Stimulated activated CD4-positive, alpha-beta T cell treated with anti-CD3 and anti-CD28 coated beads, Interleukin-12 subunit alpha, Interleukin-12 subunit beta, amount 100 ng/mL, for 4 hours (primary cell): ENCODE measurements around the gene CFAP77.

Experiments used
- DNase-seq: peaks from one replicate; pipeline ENCODE4 v3.0.0-alpha.2; 2020

The CFAP77 gene

GRCh38 chr9:132457504-132458236 is 47.7 kb downstream of the CFAP77 start:
- no peak for DNase-seq

GRCh38 chr9:132458432-132458831 is 48.4 kb downstream of the CFAP77 start:
- DNase-seq: no peak

GRCh38 chr9:132459661-132460060 is 49.6 kb downstream of the CFAP77 start:
- DNase-seq: no peak

GRCh38 chr9:132460240-132460639 is 50.2 kb downstream of the CFAP77 start:
- no peak for DNase-seq

- DNase-seq: no peak
These were observed 51.4 kb downstream of the CFAP77 start for GRCh38 chr9:132461281-132461896.

- no peak for DNase-seq
These were observed 52.0 kb downstream of the CFAP77 start for GRCh38 chr9:132461971-132462370.

DNA sequence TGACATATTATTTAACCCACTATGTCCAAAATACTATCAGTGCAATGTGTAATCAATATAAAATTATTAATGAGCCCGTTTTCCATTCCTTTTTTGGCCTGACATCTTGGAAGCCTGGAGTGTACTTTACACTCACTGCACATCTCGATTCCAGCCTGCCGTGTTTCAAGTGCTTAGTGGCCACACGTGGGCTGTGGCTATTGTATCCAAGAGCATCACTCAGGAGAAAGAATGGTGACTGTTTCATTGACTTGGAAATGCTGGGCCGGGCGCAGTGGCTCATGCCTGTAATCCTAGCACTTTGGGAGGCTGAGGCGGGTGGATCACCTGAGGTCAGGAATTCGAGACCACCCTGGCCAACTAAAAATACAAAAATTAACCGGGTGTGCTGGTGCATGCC is 54.5 kb downstream of the CFAP77 start:
- DNase-seq: no peak

DNA sequence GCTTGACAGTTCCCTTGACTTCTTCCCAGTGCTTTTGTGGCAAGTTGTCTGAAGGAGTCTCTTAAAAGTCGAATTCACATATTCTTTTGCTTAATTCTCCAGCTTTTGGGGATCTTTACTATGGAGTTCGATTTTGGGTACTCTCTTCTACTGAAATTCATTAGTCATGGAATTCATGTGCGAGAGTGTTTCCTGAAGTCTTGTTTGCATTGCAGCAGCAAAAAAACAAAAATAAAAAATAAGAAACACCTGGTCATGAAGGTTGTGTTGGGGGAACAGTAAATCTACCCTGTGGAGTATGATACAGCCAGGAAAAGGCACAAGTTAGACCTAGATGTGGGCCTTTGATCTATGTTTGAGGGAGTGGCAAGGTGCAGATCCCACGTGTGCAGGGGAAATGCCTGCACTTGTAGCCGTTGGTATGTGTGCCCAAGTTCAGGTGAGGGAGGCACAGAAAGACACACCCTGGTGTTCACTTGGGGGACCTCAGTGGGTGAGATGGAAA is 55.2 kb downstream of the CFAP77 start:
- no peak for DNase-seq

GRCh38 chr9:132472199-132472598 is 62.2 kb downstream of the CFAP77 start:
- no peak for DNase-seq

DNA sequence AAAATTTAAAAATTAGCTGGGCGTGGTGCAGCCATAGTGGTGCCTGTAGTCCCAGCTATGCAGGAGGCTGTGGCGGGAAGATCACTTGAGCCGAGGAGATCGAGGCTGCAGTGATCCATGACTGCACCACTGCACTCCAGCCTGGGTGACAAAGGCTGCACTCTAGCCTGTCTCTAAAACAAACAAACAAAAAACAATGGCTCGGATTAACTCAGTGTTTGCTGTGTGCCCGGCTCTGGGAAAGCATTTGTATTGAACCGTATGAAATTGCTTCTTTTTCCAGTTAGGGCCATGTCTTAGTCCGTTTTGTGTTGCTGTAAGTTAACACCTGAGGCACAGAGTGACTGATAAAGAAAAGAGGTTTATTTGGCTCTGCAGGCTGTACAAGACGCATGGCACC is 62.6 kb downstream of the CFAP77 start:
- DNase-seq: no peak

- no peak for DNase-seq
These were observed 64.2 kb downstream of the CFAP77 start for GRCh38 chr9:132474253-132474652.

- no peak for DNase-seq
These were observed 68.5 kb downstream of the CFAP77 start for GRCh38 chr9:132478353-132479050.

DNA sequence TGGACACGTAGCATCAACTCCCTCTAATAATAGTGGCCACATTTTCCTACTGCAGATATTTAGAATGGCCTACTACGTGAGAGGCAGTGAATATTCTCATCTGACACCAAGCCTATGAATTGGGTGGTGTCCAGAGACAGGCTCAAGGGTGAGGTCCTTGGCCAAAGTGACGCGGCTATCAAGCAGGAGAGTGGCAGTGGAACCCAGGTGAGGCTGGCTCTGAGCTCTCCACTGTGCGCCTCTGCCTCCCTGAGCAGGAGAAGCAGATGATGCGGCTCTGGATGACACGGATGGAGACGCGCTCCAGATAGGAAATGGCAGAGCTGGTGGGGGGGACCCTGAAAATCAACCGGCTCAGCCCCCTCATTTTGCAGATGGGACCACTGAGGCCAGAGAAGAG is 69.7 kb downstream of the CFAP77 start:
- no peak for DNase-seq

- no peak for DNase-seq
These were observed 71.2 kb downstream of the CFAP77 start for GRCh38 chr9:132481053-132481849.

- DNase-seq: no peak
These were observed 72.3 kb downstream of the CFAP77 start for GRCh38 chr9:132482196-132482813.

DNA sequence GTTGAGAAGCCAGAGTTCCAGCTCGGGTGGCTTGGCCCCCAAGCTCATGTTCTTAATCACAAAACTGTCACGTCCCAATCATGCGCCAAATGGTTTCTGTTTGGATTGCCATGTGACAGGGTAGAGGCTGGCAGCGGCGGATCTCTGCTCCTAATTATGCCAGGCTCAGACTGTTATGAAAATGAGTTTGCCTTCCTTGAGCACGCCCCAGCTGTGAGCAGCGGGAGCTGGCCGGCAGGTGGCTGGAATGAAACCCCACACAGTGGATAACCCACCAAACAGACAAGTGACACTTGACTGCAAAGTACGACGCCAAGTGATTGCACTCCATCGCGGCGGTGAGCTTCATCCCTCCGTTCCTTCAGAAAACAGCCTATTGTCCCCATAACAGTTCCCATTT is 75.4 kb downstream of the CFAP77 start:
- no peak for DNase-seq

DNA sequence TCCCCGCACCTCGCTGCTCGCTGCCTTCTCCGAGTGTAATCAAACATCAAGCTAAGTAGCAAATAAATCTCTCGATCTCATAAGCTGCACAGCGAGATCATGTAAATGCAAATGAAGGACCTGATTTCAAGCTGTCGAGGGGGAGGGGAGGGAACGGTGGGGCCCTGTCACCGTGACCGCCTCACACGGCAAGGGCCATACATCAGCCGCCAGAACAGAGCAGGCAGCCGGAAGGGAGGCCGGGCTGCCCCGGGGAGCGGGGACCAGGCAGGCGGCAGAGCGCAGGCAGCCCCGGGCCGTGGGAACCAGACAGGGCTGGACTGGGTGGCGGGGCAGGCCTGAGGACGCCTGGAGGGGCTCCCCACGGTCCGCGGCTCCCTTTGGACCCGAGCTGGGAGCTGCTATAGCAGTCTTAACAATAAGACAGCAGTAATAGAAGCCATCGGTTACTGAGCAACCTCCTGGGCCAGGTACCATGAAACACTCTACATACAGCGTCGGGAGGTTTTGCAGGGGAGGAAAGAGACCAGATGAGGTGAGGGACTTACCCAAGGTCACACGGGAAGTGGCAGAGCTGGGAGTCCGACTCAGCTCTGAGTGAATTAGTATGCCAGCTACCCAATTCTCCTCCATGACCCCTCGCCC is 76.8 kb downstream of the CFAP77 start:
- DNase-seq: peak; percentile 13

DNA sequence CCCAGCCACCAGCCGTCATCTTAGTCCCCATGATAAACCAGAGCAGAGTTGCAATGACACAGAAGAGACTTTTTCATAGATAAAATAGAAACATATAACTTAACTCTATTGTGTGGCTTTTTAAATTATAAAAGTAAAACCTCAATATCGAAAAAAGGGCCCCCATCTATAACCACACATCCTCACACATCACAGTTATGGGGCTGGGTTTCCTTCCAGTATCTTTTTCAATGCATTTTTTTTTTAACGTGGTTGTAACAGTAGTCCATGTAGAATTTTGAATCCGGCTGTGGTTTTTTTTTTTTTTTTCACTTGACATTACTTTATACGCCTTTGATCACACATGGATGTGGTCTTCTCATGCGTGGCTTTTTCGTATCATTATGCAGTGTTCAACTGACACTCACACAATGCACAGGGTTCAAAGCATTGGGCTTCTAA is 77.4 kb downstream of the CFAP77 start:
- DNase-seq: no peak

DNA sequence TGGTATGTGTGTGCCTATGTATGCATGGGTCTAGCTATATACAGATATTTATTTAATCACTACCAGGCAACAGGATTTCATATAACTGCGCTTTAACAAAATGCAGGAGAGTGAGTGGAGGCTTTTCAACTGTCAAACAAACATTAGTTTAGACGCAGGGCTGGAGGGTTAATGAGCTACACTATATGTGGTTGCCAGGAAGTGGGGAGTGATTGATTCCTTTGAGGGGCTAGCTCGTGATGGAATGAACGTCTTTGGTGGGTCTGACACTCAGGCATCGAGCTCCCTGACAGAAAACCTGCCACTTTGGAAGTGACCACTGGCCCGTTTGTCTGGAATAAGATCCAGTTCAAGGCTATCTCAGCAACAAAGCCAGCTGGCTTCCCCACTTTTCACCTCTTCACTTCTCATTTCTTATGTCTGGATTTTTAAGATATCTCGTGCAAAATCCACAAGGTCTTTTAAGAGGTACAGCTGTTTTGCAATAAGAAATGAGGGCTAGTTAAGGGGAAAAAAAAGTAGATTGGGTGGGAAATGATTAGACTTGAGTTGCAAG is 78.0 kb downstream of the CFAP77 start:
- no peak for DNase-seq

DNA sequence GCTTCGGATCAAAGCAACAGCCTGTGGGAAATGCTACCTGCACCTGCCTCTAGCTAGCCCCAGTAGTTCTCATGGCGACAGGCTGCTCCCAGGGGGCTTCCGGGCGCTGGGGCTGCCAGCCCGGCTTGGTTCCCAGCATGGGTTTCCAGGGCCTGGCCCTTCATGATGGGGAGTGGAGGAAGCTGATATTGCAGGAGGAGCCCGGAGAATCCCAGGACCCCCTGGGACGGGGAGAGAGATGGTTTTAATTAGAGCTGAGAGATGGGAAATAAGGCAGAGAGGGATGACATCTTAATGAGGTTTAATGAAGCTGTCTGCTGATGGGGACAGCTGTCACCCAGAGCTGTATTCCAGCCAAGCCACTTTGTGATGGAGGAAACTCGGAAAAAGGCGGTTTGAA is 78.6 kb downstream of the CFAP77 start:
- DNase-seq: no peak

GRCh38 chr9:132489536-132489935 is 79.5 kb downstream of the CFAP77 start:
- no peak for DNase-seq

DNA sequence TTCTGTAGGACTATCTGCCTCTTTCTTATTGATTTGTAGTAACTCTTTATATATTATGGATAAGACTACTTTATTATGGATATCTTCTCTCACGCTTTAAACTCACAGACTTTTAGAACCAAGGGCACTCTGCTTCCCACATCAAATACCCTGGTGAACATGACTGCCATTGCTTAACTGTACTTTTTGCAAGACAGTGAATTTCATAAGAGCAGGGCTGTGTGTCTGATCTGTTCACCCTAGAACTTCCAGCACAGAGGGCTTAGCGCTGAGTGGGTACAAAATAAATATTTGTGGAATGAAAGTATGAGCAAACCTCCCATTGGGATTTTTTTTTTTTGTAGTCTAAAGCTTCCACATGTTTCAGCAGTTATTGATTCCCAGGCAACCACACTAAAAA is 84.8 kb downstream of the CFAP77 start:
- DNase-seq: no peak
